PC-3 (cell line): ENCODE results near the gene VPS37B.

ENCODE experiments used
- EZH2 ChIP-seq: fragments of 300-600 bp; sonication (generic); IDR thresholded peaks from one replicate; pipeline ENCODE4 v1.6.1; 2017; ENCODE audit warnings: antibody characterized with exemption, mild to moderate bottlenecking, low read length; ENCODE audit not compliant: unreplicated experiment
- EZH2phosphoT487 ChIP-seq: fragments of 300-600 bp; sonication (generic); IDR thresholded peaks from 2 replicates; pipeline ENCODE4 v1.6.1; 2018; ENCODE audit warnings: mild to moderate bottlenecking, antibody characterized with exemption, low read length, borderline replicate concordance
- TF ChIP-seq, protein P1 (sequence below): fragments of 300-600 bp; sonication (generic); conservative IDR thresholded peaks from 2 replicates; pipeline ENCODE4 v1.5.1; 2017; ENCODE audit warnings: antibody characterized with exemption, low read depth, mild to moderate bottlenecking, low read length

DNA sequence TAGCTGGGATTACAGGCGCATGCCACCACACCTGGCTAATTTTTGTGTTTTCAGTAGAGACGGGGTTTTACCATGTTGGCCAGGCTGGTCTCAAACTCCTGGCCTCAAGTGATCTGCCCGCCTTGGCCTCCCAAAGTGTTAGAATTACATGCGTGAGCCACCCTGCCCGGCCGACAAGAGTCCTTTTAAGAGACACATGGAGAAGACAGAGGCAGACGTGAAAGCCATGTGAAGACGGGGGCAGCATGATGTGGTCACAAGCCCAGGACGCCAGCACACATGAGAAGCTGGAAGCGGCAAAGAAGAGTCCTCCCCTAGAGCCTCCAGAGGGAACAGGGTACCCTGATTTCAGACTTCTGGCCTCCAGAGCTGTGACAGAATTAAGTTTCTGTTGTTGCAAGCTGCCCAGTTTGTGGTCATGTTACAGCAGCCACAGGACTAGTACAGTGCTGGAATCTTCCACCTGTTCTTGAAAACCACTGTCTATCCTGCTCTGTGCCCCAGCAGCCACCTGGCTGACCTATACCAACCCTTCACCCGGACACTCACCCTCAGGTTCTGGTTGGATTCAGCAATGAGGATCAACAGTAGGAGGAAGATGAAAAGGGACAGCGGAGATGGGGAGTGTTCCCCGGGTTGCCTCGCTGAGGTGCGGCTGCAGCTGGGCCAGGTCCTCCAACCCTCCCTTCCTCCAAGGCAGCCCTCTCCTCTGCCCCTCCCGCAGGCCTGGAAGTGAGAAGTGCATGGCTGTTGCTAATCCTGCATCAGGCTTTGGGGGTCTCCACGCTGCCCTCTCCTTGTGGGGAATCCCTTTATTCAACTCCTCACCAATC lies 16.9 kb downstream of the VPS37B start:
- TF ChIP-seq, protein P1, sequence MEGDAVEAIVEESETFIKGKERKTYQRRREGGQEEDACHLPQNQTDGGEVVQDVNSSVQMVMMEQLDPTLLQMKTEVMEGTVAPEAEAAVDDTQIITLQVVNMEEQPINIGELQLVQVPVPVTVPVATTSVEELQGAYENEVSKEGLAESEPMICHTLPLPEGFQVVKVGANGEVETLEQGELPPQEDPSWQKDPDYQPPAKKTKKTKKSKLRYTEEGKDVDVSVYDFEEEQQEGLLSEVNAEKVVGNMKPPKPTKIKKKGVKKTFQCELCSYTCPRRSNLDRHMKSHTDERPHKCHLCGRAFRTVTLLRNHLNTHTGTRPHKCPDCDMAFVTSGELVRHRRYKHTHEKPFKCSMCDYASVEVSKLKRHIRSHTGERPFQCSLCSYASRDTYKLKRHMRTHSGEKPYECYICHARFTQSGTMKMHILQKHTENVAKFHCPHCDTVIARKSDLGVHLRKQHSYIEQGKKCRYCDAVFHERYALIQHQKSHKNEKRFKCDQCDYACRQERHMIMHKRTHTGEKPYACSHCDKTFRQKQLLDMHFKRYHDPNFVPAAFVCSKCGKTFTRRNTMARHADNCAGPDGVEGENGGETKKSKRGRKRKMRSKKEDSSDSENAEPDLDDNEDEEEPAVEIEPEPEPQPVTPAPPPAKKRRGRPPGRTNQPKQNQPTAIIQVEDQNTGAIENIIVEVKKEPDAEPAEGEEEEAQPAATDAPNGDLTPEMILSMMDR = no peak
- TF ChIP-seq EZH2 = no peak
- TF ChIP-seq EZH2phosphoT487 = no peak
